Measurements from ENCODE around the gene EXTL1.

DNA sequence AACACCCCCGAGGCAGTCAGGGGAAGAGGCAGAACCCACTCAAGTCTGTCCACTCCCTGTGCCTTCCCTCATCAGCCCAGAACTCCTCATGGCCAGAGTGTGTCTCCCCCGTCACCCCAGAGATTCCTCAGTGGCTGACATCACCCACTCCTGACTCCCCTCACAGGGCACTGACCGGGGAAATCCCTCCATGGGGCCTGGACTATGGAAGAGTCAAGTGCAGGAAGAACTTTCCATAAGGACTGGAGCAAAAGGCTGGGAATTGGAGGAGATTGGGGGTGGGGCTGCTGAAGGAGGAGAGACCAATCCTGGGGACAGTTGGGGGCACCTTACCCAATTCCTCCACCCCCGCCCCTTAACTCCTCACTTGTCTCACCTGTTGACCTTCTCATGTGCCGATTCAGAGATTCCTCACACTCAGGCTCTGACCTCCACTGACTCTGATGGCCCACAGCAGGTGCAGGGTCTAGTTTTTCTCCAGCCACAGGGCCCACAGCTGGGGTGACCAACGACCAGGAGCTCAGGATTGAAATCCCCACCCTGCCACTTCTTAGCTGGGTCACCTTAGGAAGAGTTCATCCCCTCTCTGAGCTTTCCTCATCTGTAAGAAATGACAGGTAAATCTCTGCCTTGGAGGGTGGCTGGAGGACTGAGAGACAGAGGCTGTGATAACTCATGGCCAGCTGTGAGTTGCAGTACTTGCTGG, 481 bp upstream of the EXTL1 start:
- TF ChIP-seq SP1 (IDR thresholded peaks at IDR 0.05; ENCODE audit: low read depth, low read length) (no peak), NR2C1 (IDR thresholded peaks at IDR 0.05) (no peak), MYB (IDR thresholded peaks at IDR 0.05; ENCODE audit: borderline replicate concordance, low read depth, low read length) (no peak), BRCA1 (IDR thresholded peaks at IDR 0.05; ENCODE audit: low read depth, low read length) (no peak), TCF12 (IDR thresholded peaks at IDR 0.05; ENCODE audit: low read depth, low read length) (no peak), ZNF217 (IDR thresholded peaks at IDR 0.05) (no peak), HDGF (IDR thresholded peaks at IDR 0.05) (no peak), TAF1 (IDR thresholded peaks at IDR 0.05; ENCODE audit: borderline replicate concordance, low read depth, low read length) (no peak), ASH2L (IDR thresholded peaks at IDR 0.05; ENCODE audit: borderline replicate concordance, low read depth) (no peak), EP300 (IDR thresholded peaks at IDR 0.05; ENCODE audit: borderline replicate concordance in 1 of 2, control insufficient read depth in 1 of 2, low read depth in 2 of 2, low read length in 2 of 2) (no peak), ZSCAN29 (IDR thresholded peaks at IDR 0.05) (no peak), JUNB (IDR thresholded peaks at IDR 0.05) (no peak), EZH2 (IDR thresholded peaks at IDR 0.05; ENCODE audit: borderline replicate concordance, control insufficient read depth, low read depth, low read length) (no peak)
- TF ChIP-seq, protein P1, sequence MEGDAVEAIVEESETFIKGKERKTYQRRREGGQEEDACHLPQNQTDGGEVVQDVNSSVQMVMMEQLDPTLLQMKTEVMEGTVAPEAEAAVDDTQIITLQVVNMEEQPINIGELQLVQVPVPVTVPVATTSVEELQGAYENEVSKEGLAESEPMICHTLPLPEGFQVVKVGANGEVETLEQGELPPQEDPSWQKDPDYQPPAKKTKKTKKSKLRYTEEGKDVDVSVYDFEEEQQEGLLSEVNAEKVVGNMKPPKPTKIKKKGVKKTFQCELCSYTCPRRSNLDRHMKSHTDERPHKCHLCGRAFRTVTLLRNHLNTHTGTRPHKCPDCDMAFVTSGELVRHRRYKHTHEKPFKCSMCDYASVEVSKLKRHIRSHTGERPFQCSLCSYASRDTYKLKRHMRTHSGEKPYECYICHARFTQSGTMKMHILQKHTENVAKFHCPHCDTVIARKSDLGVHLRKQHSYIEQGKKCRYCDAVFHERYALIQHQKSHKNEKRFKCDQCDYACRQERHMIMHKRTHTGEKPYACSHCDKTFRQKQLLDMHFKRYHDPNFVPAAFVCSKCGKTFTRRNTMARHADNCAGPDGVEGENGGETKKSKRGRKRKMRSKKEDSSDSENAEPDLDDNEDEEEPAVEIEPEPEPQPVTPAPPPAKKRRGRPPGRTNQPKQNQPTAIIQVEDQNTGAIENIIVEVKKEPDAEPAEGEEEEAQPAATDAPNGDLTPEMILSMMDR (IDR thresholded peaks at IDR 0.05 in 2 of 3, conservative IDR thresholded peaks at IDR 0.05 in 1 of 3; ENCODE audit: control insufficient read depth in 2 of 3, extremely low read depth in 1 of 3, insufficient read depth in 1 of 3, low read depth in 3 of 3, low read length in 3 of 3) = no peak

Measured in GM12878 (cell line).